GM23338 (cell line): ENCODE measurements around the gene TBPL1. TPM values are rescaled to one million over a fixed set of nuclear protein-coding genes. Genes with fewer than 3 reads are reported as not detected.

Experiments used
- ATAC-seq: fragments of 200-7000 bp; cut with Tn5 transposase; 3 replicates; pipeline ENCODE4 v1.9.1; 2020
- DNase-seq: peaks from one replicate; pipeline ENCODE4 v3.0.0-alpha.2; 2015; ENCODE audit warnings: low spot score
- H2AFZ ChIP-seq: fragments of 200-600 bp; sonication (generic); 2 replicates; pipeline ENCODE4 v1.8.0; 2016; ENCODE audit warnings: antibody characterized with exemption, mild to moderate bottlenecking, moderate library complexity
- H3F3A ChIP-seq: fragments of 200-600 bp; sonication (generic); replicated peaks from 2 replicates; pipeline ENCODE4 v1.8.0; 2017; ENCODE audit warnings: antibody characterized with exemption, mixed run types, low read depth
- H3K27ac ChIP-seq: fragments of 200-600 bp; sonication (generic); 2 replicates; pipeline ENCODE4 v1.6.1; 2016; ENCODE audit warnings: low read depth
- H3K27me3 ChIP-seq: fragments of 200-600 bp; sonication (generic); 2 replicates; pipeline ENCODE4 v1.8.0; 2016; ENCODE audit warnings: mild to moderate bottlenecking, mixed run types, moderate library complexity; ENCODE audit not compliant: insufficient read depth
- H3K36me3 ChIP-seq: fragments of 200-600 bp; sonication (generic); 2 replicates; pipeline ENCODE4 v1.8.0; 2016; ENCODE audit warnings: mild to moderate bottlenecking; ENCODE audit not compliant: insufficient read depth
- H3K4me1 ChIP-seq: fragments of 200-600 bp; sonication (generic); 2 replicates; pipeline ENCODE4 v1.8.0; 2016; ENCODE audit warnings: mild to moderate bottlenecking, moderate library complexity; ENCODE audit not compliant: insufficient read depth
- H3K4me2 ChIP-seq: fragments of 200-600 bp; sonication (generic); 2 replicates; pipeline ENCODE4 v1.7.1; 2017; ENCODE audit warnings: mixed run types
- H3K4me3 ChIP-seq: fragments of 200-600 bp; sonication (generic); 2 replicates; pipeline ENCODE4 v1.6.1; 2016; ENCODE audit warnings: mixed run types
- H3K79me2 ChIP-seq: fragments of 200-600 bp; sonication (generic); replicated peaks from 2 replicates; pipeline ENCODE4 v1.8.0; 2017; ENCODE audit warnings: mild to moderate bottlenecking; ENCODE audit not compliant: insufficient read depth
- H3K9me2 ChIP-seq: fragments of 200-600 bp; sonication (generic); 2 replicates; pipeline ENCODE4 v1.8.0; 2017; ENCODE audit not compliant: insufficient read depth
- H4K20me1 ChIP-seq: fragments of 200-600 bp; sonication (generic); replicated peaks from 2 replicates; pipeline ENCODE4 v1.8.0; 2017; ENCODE audit warnings: mild to moderate bottlenecking; ENCODE audit not compliant: insufficient read depth
- H3K27ac Mint-ChIP-seq: 2 replicates; pipeline ENCODE4 v1.8.0; 2020; ENCODE audit warnings: inconsistent platforms, mild to moderate bottlenecking, moderate library complexity, mixed read lengths
- H3K27me3 Mint-ChIP-seq: 3 replicates; pipeline ENCODE4 v1.8.0; 2022; ENCODE audit warnings: low read depth, mild to moderate bottlenecking, moderate library complexity, mixed read lengths, inconsistent platforms; ENCODE audit not compliant: insufficient read depth, poor library complexity
- H3K36me3 Mint-ChIP-seq: 3 replicates; pipeline ENCODE4 v1.8.0; 2021; ENCODE audit warnings: low read depth, mild to moderate bottlenecking, inconsistent platforms, moderate library complexity, mixed read lengths
- H3K4me1 Mint-ChIP-seq: 3 replicates; pipeline ENCODE4 v1.8.0; 2020; ENCODE audit warnings: mild to moderate bottlenecking, inconsistent platforms, mixed read lengths
- H3K4me3 Mint-ChIP-seq: 3 replicates; pipeline ENCODE4 v1.8.0; 2021; ENCODE audit warnings: moderate library complexity, mild to moderate bottlenecking, inconsistent platforms, mixed read lengths
- H3K9me3 Mint-ChIP-seq: 3 replicates; pipeline ENCODE4 v1.8.0; 2020; ENCODE audit warnings: moderate library complexity, mild to moderate bottlenecking, inconsistent platforms, mixed read lengths
- CREB1 ChIP-seq: fragments of 250-450 bp; sonication (Bioruptor Pico); IDR thresholded peaks from 2 replicates; pipeline ENCODE4 v1.5.0; 2020; ENCODE audit warnings: low read depth, mild to moderate bottlenecking, moderate library complexity
- EZH2 ChIP-seq: fragments of 200-600 bp; sonication (generic); IDR thresholded peaks from one replicate; pipeline ENCODE4 v1.8.0; 2017; ENCODE audit warnings: antibody characterized with exemption, mild to moderate bottlenecking, low read depth; ENCODE audit not compliant: unreplicated experiment
- EZH2phosphoT487 ChIP-seq: fragments of 200-600 bp; sonication (generic); IDR thresholded peaks from one replicate; pipeline ENCODE4 v1.8.1; 2018; ENCODE audit warnings: antibody characterized with exemption; ENCODE audit not compliant: unreplicated experiment
- JUNB ChIP-seq: IDR thresholded peaks from one replicate; pipeline ENCODE4 v1.6.1; 2016; ENCODE audit warnings: antibody characterized with exemption; ENCODE audit not compliant: unreplicated experiment
- NANOG ChIP-seq: IDR thresholded peaks from 2 replicates; pipeline ENCODE4 v1.6.1; 2016; ENCODE audit warnings: antibody characterized with exemption, borderline replicate concordance
- POLR2AphosphoS5 ChIP-seq: IDR thresholded peaks from 2 replicates; pipeline ENCODE4 v1.6.1; 2016; ENCODE audit warnings: antibody characterized with exemption, low read depth
- STAT1 ChIP-seq: IDR thresholded peaks from one replicate; pipeline ENCODE4 v1.6.1; 2016; ENCODE audit warnings: antibody characterized with exemption; ENCODE audit not compliant: unreplicated experiment
- ZNF114 ChIP-seq: fragments of 250-450 bp; sonication (Bioruptor Pico); IDR thresholded peaks from 2 replicates; pipeline ENCODE4 v1.5.0; 2020; ENCODE audit warnings: mild to moderate bottlenecking, moderate library complexity
- ZNF331 ChIP-seq: fragments of 250-450 bp; sonication (Bioruptor Pico); IDR thresholded peaks from 2 replicates; pipeline ENCODE4 v1.5.0; 2020; ENCODE audit warnings: low read depth, mild to moderate bottlenecking, moderate library complexity
- polyA plus RNA-seq: library from polyadenylated mRNA; unstranded; fragments of >200 nt; fragmentation: Nextera tagmentation; extraction: Ambion mirVana; gene quantifications from 2 replicates; pipeline ENCODE4 v1.2.1, GENCODE V29; 2016
- total RNA-seq: library from RNA; depleted of rRNA; stranded (reverse); fragments of >200 nt; shearing (Covaris generic); gene quantifications from 2 replicates; pipeline ENCODE4 v1.2.3, GENCODE V29; 2014
- TF ChIP-seq, protein P1 (sequence below): IDR thresholded peaks from 2 replicates; pipeline ENCODE4 v1.6.1; 2016; ENCODE audit warnings: antibody characterized with exemption
- TF ChIP-seq, protein P2 (sequence below): IDR thresholded peaks from one replicate; pipeline ENCODE4 v1.6.1; 2018; ENCODE audit warnings: antibody characterized with exemption; ENCODE audit not compliant: unreplicated experiment
- TF ChIP-seq, protein P3 (sequence below): fragments of 250-450 bp; sonication (Bioruptor Pico); IDR thresholded peaks from 2 replicates; pipeline ENCODE4 v1.5.0; 2020; ENCODE audit warnings: mild to moderate bottlenecking, moderate library complexity
- TF ChIP-seq, protein P4 (sequence below), 2 experiments: fragments of 200-600 bp in 1 of 2; sonication (generic) in 1 of 2; conservative IDR thresholded peaks; 2 replicates each; pipeline versions ENCODE4 v1.5.1 to v1.6.1; 2016 to 2017; ENCODE audit warnings: antibody characterized with exemption in 2 of 2, low read depth in 2 of 2, mild to moderate bottlenecking in 2 of 2, moderate library complexity in 1 of 2

The TBPL1 gene
- total and polyA plus RNA-seq, 2 experiments from 2014 or later, result 72.9 to 139 TPM

DNA sequence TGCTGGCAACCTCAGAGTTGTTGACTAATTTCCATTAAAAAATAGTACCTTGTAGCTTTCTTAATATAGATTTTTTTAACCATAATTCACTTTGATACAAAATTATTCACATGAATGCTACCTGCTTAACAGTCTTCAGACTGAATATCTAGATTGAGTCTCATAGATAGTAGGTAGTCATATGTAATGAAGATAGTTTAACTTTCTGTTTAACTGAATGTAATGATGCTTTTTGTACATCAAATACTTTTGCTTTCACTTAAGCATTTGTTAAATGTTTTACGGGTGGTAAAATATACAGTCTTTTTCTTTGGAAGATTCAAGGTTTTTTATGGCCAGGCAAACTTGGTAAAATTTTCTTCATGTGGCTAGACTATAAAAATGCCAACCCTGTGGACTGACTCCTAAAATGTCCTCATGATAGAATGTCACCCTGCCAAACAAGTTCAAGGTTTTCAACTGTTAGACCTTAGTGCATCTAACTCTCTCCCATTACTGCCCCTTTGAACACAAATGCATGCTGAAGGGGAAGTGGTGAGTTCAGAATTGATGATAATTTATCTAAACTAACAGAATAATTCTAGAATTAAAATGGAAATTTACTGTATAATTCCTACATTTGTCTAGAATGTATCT, 16.4 kb downstream of the TBPL1 start:
- Histone ChIP-seq H3K27me3 (no peaks in the 10 kb centered on the region), H3K27ac (no peak overlapping the region), H3K9me2 (no peaks in the 10 kb centered on the region), H3K79me2 (peaks cover 98% of the 10 kb centered on the region), H4K20me1 (peaks cover 22% of the 10 kb centered on the region), H3K36me3 (no peaks in the 10 kb centered on the region), H3F3A (no peaks in the 10 kb centered on the region), H3K4me1 (no peaks in the 10 kb centered on the region; the same call in 1 of the 2 replicates), H3K4me3 (no peak overlapping the region), H2AFZ (no peak overlapping the region), H3K4me2 (no peak overlapping the region)
- Mint-ChIP-seq H3K27ac (no peak overlapping the region), H3K4me3 (no peak overlapping the region), H3K9me3 (no peaks in the 10 kb centered on the region), H3K36me3 (no peaks in the 10 kb centered on the region), H3K4me1 (peaks cover 30% of the 10 kb centered on the region), H3K27me3 (peaks cover 1% of the 10 kb centered on the region)
- no peak for TF ChIP-seq NANOG
- TF ChIP-seq, protein P1, sequence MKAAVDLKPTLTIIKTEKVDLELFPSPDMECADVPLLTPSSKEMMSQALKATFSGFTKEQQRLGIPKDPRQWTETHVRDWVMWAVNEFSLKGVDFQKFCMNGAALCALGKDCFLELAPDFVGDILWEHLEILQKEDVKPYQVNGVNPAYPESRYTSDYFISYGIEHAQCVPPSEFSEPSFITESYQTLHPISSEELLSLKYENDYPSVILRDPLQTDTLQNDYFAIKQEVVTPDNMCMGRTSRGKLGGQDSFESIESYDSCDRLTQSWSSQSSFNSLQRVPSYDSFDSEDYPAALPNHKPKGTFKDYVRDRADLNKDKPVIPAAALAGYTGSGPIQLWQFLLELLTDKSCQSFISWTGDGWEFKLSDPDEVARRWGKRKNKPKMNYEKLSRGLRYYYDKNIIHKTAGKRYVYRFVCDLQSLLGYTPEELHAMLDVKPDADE, result no peak
- no peak for TF ChIP-seq EZH2phosphoT487
- TF ChIP-seq, protein P2, sequence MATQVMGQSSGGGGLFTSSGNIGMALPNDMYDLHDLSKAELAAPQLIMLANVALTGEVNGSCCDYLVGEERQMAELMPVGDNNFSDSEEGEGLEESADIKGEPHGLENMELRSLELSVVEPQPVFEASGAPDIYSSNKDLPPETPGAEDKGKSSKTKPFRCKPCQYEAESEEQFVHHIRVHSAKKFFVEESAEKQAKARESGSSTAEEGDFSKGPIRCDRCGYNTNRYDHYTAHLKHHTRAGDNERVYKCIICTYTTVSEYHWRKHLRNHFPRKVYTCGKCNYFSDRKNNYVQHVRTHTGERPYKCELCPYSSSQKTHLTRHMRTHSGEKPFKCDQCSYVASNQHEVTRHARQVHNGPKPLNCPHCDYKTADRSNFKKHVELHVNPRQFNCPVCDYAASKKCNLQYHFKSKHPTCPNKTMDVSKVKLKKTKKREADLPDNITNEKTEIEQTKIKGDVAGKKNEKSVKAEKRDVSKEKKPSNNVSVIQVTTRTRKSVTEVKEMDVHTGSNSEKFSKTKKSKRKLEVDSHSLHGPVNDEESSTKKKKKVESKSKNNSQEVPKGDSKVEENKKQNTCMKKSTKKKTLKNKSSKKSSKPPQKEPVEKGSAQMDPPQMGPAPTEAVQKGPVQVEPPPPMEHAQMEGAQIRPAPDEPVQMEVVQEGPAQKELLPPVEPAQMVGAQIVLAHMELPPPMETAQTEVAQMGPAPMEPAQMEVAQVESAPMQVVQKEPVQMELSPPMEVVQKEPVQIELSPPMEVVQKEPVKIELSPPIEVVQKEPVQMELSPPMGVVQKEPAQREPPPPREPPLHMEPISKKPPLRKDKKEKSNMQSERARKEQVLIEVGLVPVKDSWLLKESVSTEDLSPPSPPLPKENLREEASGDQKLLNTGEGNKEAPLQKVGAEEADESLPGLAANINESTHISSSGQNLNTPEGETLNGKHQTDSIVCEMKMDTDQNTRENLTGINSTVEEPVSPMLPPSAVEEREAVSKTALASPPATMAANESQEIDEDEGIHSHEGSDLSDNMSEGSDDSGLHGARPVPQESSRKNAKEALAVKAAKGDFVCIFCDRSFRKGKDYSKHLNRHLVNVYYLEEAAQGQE, result no peak
- TF ChIP-seq POLR2AphosphoS5, result no peak
- TF ChIP-seq ZNF114, result no peak
- no peak for TF ChIP-seq EZH2
- TF ChIP-seq JUNB, result no peak
- no peak for TF ChIP-seq STAT1
- TF ChIP-seq, protein P3, sequence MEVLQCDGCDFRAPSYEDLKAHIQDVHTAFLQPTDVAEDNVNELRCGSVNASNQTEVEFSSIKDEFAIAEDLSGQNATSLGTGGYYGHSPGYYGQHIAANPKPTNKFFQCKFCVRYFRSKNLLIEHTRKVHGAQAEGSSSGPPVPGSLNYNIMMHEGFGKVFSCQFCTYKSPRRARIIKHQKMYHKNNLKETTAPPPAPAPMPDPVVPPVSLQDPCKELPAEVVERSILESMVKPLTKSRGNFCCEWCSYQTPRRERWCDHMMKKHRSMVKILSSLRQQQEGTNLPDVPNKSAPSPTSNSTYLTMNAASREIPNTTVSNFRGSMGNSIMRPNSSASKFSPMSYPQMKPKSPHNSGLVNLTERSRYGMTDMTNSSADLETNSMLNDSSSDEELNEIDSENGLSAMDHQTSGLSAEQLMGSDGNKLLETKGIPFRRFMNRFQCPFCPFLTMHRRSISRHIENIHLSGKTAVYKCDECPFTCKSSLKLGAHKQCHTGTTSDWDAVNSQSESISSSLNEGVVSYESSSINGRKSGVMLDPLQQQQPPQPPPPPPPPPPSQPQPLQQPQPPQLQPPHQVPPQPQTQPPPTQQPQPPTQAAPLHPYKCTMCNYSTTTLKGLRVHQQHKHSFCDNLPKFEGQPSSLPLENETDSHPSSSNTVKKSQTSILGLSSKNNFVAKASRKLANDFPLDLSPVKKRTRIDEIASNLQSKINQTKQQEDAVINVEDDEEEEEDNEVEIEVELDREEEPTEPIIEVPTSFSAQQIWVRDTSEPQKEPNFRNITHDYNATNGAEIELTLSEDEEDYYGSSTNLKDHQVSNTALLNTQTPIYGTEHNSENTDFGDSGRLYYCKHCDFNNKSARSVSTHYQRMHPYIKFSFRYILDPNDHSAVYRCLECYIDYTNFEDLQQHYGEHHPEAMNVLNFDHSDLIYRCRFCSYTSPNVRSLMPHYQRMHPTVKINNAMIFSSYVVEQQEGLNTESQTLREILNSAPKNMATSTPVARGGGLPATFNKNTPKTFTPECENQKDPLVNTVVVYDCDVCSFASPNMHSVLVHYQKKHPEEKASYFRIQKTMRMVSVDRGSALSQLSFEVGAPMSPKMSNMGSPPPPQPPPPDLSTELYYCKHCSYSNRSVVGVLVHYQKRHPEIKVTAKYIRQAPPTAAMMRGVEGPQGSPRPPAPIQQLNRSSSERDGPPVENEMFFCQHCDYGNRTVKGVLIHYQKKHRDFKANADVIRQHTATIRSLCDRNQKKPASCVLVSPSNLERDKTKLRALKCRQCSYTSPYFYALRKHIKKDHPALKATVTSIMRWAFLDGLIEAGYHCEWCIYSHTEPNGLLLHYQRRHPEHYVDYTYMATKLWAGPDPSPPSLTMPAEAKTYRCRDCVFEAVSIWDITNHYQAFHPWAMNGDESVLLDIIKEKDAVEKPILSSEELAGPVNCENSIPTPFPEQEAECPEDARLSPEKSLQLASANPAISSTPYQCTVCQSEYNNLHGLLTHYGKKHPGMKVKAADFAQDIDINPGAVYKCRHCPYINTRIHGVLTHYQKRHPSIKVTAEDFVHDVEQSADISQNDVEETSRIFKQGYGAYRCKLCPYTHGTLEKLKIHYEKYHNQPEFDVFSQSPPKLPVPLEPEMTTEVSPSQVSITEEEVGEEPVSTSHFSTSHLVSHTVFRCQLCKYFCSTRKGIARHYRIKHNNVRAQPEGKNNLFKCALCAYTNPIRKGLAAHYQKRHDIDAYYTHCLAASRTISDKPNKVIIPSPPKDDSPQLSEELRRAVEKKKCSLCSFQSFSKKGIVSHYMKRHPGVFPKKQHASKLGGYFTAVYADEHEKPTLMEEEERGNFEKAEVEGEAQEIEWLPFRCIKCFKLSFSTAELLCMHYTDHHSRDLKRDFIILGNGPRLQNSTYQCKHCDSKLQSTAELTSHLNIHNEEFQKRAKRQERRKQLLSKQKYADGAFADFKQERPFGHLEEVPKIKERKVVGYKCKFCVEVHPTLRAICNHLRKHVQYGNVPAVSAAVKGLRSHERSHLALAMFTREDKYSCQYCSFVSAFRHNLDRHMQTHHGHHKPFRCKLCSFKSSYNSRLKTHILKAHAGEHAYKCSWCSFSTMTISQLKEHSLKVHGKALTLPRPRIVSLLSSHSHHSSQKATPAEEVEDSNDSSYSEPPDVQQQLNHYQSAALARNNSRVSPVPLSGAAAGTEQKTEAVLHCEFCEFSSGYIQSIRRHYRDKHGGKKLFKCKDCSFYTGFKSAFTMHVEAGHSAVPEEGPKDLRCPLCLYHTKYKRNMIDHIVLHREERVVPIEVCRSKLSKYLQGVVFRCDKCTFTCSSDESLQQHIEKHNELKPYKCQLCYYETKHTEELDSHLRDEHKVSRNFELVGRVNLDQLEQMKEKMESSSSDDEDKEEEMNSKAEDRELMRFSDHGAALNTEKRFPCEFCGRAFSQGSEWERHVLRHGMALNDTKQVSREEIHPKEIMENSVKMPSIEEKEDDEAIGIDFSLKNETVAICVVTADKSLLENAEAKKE, result no peak
- TF ChIP-seq, protein P4, sequence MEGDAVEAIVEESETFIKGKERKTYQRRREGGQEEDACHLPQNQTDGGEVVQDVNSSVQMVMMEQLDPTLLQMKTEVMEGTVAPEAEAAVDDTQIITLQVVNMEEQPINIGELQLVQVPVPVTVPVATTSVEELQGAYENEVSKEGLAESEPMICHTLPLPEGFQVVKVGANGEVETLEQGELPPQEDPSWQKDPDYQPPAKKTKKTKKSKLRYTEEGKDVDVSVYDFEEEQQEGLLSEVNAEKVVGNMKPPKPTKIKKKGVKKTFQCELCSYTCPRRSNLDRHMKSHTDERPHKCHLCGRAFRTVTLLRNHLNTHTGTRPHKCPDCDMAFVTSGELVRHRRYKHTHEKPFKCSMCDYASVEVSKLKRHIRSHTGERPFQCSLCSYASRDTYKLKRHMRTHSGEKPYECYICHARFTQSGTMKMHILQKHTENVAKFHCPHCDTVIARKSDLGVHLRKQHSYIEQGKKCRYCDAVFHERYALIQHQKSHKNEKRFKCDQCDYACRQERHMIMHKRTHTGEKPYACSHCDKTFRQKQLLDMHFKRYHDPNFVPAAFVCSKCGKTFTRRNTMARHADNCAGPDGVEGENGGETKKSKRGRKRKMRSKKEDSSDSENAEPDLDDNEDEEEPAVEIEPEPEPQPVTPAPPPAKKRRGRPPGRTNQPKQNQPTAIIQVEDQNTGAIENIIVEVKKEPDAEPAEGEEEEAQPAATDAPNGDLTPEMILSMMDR (conservative IDR thresholded peaks at IDR 0.05; ENCODE audit: low read depth in 2 of 2), result no peak
- TF ChIP-seq ZNF331, result no peak
- no peak for TF ChIP-seq CREB1 (CRISPR knock-in tag)
- ATAC-seq, result no peak
- DNase-seq, result no peak
